Measurements from ENCODE around the gene MYH9.

GRCh38 chr22:36292823-36293530, 94.8 kb downstream of the MYH9 start:
- TF ChIP-seq CTCF (conservative IDR thresholded peaks at IDR 0.05; ENCODE audit: low read depth, low read length) (no peak), EZH2 (IDR thresholded peaks at IDR 0.05; ENCODE audit: borderline replicate concordance, low read depth, low read length, poor library complexity, severe bottlenecking) (no peak)

All from A673 (cell line).